ENCODE results near the gene MLH1.

- TF ChIP-seq POLR2A (IDR thresholded peaks at IDR 0.05; ENCODE audit: low read length) (no peak), GATA1 (IDR thresholded peaks at IDR 0.05; ENCODE audit: low read depth, low read length) (no peak)
Measured at GRCh38 chr3:36973139-36973538, 20.2 kb upstream of the MLH1 start.

Data from erythroblast (primary cell).